Suppressor macrophage treated with lipopolysaccharide for 4 hours (primary cell): ENCODE results near the gene ADPGK.
"Not testable (repeated sequence)": the region's sequence is repeated elsewhere in the genome, so short reads cannot be mapped to it uniquely, and the experiment has no call there.

Experiments
- DNase-seq: peaks from one replicate; pipeline ENCODE4 v3.0.0-alpha.2; 2020

ADPGK gene

DNA sequence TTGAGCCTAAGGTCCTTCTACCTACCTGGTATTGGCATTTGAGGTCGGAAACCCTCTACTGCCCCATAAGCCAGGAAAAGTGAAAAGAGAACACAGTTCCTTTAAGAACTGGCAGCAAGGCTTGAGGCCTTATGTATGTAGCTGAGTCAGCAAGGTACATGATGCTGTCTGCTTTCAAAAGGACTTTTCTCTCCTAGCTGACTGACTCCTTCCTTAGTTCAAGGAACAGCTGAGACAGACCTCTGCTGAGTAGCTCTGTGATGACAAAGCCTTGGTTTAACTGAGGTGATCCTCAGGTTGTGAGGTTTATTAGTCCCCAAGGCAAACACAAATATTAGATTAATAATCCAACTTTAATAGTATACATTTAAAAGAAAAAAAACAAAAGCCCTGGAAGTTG, 45.8 kb downstream of the ADPGK start:
- no peak for DNase-seq

DNA sequence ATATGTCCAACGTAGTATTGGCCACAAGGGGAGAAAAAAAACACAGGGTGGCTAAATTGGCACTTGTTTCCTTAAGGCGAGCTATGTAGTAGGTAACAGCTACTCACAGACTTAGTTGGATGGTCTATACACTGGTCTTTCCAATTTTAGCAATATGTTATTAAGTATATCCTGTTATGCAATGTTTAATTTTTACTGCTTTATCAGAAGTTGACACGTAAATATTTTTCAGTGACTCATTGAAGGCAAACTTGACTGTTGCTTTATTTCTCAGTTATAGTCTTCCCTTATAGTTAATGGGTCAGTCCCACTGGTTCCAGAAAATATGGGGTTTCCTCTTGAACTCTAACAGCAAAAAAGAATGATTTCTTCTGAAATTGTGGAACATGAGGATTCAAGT, 46.5 kb downstream of the ADPGK start:
- peak; percentile 8 for DNase-seq

DNA sequence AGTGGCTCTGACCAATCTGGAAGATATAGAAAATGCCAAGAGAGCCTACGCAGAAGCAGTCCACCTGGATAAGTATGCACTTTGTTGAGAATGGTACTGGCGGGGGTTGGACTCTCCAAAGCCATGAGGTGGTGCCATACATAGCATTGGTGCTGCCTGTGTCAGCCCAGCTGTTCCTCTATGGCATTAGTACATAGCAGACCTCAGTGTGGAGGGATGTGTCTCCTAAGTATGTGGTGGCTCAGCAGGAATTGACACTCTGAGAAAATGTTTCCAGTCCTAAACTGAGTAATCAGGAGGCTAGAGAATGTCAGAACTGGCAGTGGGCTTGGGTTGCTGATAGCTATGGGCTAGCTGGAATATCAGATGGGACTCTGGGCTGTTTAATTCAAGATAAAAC, 48.4 kb downstream of the ADPGK start:
- no peak for DNase-seq

DNA sequence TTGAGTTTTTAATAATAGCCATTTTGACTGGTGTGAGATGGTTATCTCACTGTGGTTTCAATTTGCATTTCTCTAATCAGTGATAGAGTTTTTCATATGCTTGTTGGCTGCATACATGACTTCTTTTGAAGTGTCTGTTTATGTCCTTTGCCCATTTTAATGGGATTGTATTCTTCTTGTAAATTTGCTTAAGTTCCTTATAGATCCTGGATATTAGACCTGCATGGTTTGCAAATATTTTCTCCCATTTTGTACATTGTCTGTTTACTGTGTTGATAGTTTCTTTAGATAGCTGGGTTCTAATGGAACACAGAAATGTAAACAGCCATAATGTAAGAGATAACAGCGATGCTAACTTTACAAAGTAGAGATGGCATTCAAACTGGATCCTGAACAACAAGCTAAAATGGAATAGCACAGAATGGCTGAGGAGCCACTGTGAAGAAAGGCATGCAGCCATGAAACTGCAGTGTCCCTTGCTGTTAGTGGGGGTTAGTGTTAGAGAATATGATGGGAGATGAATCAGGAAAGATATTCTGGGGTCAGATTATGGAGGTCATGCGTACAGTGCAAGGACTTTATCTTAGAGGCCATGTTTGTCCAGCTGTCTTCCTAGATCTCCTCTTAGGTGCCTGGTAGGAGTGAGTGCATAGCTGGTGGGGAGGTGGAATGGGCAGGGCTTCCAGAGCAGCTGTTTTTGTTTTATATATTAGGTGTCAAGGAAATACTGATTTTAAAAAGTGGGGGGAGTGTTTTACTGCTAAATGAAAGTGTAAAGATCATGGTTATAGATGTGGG, 49.4 kb downstream of the ADPGK start:
- no peak for DNase-seq

DNA sequence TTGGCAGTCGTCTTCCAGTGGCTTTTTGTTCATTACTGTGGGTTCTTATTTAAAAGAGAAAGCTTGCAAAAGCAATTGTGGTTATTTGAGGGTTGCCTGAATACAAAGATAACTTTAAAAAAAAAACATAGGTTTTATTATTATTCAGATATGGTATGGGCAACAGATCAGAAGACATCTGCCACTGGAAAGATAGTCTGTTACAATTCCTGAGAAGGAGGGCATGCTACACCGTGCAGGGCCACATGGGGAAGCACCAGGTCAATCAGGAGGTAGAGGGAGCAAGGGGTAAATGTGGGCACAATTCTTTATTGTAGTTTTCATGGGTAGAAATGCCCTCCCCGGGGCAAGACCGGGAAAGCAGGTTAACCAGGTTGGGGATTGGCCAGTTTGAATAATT, 51.0 kb downstream of the ADPGK start:
- no peak for DNase-seq

DNA sequence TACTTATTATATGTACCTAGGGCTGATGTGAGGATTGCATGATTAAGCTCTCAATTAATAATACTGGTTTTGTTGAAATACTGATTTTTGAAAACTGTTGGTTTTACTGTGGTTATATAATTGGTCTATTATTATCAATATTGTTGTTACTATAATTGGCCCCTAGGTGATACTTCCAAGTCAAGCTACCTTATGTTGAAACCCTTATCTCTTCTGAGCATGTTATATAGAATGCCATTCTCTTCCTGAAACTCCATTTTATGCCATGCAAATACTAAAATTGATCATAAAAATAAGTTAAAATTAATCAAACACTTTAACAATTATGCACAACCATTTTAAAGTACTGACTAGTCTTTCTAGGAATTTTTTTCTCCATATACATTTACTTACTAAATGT, 51.5 kb downstream of the ADPGK start:
- DNase-seq = no peak

DNA sequence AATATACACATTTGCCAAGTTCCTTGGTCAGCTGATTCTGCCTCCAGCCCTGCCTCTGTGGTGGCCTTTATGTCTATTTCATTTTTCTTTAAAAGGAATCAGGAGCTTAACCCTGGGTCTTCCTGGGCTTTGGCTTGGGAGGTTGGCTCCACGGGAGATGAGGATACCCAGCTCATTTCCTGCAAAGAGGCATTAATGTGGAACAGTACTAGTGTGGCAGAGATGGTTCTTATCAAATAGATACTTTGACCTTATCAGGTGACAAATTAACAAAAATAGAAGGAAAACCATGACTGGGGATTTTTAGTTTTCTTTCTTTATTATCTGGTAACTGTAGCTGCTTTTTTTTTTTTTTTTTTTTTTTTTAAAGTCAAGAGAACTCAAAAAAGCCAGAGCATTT, 54.7 kb downstream of the ADPGK start:
- no peak for DNase-seq

DNA sequence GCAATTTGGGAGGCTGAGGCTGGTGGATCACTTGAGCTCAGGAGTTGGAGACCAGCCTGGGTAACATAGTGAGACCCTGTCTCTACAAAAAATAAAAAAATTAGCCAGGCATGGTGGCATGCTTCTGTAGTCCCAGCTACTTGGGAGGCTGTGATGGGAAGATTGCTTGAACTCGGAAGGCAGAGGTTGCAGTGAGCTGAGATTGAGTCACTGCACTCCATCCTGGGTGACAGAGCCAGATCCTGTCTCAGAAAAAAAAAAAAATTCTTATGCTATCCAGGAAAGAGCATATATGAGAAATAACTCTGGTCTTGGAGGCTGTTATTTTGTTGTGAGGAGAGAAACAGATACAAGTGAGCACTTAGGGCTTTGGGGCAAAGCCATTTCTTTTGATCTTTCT, 55.3 kb downstream of the ADPGK start:
- not testable (repeated sequence) for DNase-seq

DNA sequence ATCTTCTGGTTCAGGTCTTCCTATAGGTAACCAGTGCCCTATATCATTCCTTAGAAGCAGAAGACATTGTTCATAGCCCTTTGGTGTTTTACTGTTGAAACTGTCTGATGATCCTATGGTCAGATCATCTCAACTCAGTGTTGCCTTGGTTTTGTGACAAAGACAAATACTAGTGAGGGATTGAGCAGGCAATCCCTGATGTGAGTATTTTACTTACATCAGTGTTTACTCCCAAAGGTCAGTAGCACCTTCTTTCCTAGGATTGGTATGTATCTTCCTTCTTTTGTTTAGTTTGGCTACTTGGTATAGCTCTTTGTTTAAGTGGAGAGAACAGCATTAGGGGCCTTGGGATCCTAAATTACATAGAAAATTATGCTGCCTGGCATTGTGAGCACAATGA, 56.4 kb downstream of the ADPGK start:
- no peak for DNase-seq

DNA sequence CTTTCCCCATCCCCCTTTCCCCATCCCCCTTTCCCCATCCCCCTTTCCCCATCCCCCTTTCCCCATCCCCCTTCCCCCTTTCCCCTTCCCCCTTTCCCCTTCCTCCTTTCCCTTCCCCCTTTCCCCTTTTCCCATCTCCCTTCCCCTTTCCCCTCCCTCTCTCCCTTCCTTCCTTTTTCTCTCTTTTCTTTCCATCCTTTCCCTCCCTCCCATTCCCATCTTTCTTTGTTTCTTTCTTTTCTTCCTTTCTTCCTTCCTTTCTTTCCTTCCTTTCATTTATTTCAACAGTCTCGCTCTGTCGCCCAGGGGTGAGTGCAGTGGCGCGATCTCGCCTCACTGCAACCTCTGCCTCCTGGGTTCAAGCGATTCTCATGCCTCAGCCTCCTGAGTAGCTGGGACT, 57.7 kb downstream of the ADPGK start:
- DNase-seq = not testable (repeated sequence)

DNA sequence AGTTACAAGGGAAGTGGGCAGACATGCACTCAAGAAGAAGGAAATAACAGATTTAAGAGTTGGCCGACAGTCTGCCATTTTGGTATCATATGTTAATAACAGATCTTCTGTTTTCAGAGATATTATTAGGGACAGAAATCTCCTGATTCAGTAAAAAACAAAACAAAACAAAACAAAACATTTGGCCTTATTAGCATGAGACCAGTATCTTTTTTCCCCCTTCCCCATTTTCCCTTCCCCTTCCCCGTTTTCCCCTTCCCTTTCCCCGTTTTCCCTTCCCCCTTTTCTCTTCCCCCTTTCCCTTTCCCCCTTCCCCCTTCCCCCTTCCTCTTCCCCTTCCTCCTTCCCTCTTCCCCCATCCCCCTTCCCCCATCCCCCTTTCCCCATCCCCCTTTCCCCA, 58.1 kb downstream of the ADPGK start:
- no peak for DNase-seq

DNA sequence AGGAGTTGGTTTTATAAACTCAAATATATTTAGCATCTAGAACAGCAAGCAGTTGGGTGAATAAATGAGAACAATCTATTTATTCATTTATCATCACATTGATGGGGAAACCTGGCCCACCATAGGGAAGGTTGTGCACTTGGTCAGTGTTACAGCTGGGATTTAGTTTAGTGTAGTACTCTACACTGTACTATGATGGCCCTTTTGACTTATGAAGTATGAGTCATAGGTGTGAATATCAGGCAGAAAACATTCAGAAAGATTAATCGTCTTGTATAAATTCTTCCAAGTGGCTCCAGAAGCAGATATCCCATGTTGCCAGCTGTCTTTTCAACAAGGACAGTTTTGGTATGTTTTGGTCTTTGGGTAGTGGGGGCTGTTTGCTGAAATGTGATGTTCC, 59.5 kb downstream of the ADPGK start:
- DNase-seq = no peak

DNA sequence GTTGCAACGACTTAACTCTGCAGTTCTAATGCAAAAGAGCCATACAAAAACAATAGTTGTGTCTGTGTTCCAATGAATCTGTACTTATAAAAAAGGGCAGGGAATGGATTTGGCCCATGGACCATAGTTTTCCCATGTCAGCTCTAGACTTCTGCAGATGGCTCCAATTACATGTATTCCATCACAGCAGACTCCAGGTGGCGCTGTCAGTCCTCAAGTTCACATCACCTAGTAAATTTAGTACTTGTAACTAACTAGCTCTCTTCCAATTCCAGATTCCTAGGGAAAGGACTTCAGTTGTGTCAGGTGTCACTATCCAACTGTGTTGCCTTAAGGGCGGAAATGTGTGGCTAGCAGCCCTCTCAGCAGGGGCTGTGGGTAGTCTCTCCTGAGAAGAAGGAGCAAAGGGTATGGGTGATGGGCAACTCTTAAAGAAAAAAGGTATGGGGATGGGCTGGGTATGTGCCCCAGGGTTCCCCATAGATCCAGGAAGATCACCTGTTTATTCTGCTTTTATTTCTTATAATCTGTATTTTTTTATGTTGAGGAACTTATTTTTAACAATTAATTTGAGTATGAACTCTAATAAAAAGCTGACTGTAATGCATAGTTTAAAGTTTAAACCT, 61.4 kb downstream of the ADPGK start:
- peak; percentile 78 for DNase-seq

DNA sequence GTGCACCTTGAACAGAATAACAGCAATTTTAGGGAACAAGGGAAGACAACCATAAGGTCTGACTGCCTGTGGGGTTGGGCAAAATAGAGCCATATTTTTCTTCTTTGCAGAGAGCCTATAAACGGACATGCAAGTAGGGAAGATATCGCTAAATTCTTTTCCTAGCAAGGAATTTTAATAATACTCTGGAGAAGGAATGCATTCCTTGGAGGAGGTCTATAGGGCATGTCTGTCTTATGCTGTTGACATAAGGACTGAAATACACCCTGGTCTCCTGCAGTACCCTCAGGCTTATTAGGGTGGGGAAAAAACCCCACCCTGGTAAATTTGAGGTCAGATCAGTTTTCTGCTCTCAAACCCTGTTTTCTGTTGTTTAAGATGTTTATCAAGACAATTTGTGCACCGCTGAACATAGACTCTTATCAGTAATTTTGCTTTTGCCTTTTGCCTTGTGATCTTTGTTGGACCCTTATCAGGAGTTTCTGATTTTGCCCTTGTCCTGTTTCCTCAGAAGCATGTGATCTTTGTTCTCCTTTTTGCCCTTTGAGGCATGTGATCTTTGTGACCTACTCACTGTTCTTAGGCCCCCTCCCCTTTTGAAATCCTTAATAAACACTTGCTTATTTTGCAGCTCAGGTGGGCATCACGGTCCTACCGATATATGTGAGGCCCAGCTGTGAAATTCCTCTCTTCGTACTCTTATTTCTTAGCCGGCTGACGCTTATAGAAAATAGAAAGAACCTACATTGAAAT, 74.8 kb downstream of the ADPGK start:
- not testable (repeated sequence) for DNase-seq

DNA sequence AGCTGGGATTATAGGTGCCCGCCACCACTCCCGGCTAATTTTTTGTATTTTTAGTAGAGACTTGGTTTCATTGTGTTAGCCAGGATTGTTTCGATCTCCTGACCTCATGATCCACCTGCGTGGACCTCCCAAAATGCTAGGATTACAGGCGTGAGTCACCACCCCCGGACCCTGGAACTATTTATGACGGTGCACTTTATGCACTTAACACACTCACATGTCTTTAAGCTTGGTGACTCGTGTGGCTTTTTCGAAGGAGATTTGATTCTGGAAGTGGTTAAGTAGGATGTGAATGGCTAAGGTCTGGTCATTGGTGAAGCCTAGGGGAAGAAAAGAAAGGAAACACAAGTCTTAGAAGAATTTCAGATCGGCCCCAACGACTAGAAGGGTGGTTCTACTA, 77.3 kb downstream of the ADPGK start:
- no peak for DNase-seq
